ENCODE measurements around the gene CDKN2AIPNL. TPM values are rescaled to one million over a fixed set of nuclear protein-coding genes. Genes with fewer than 3 reads are reported as not detected.

CDKN2AIPNL gene
- total RNA-seq, 6 experiments from 2014 or later, result 5.1 to 10.8 (median 7.8) TPM

- H3K9me3 ChIP-seq, result no peaks in the 10 kb centered on the region
- no peaks in the 10 kb centered on the region for H3K27me3 ChIP-seq
- DNase-seq (peak in 1 of 3 donors; percentile 18), ATAC-seq (no peak)
- TF ChIP-seq CTCF (IDR thresholded peaks at IDR 0.05) (no peak), POLR2A (IDR thresholded peaks at IDR 0.05) (no peak)
- peaks cover 0 to 6% (median 0%) of the 10 kb centered on the region in 4 donors for H3K4me1 ChIP-seq
- H3K27ac ChIP-seq, result no peak overlapping the region
- no peak overlapping the region for H3K4me3 ChIP-seq
- no peaks in the 10 kb centered on the region for H3K36me3 ChIP-seq
- intact Hi-C loops (cut with DNase I), result no loop called here
- WGBS (ENCODE audit: insufficient coverage, low coverage, low lambda C conversion rate, missing lambda C conversion rate), result 76% methylated on average over 4 of the region's 7 CpGs
Observed at GRCh38 chr5:134447815-134448520, 36.3 kb upstream of the CDKN2AIPNL start.

GRCh38 chr5:134446938-134447337 is 35.3 kb upstream of the CDKN2AIPNL start:
- Histone ChIP-seq H3K4me1 (peaks cover 0 to 6% (median 0%) of the 10 kb centered on the region in 4 donors), H3K4me3 (no peak overlapping the region), H3K27ac (no peak overlapping the region), H3K27me3 (no peaks in the 10 kb centered on the region), H3K36me3 (no peaks in the 10 kb centered on the region), H3K9me3 (no peaks in the 10 kb centered on the region)
- no peak for ATAC-seq
- intact Hi-C loops (cut with DNase I), result no loop called here
- peak in 1 of 3 donors; percentile 3 for DNase-seq
- TF ChIP-seq CTCF (IDR thresholded peaks at IDR 0.05) (no peak), POLR2A (IDR thresholded peaks at IDR 0.05) (no peak)
- WGBS (ENCODE audit: insufficient coverage, low coverage, low lambda C conversion rate, missing lambda C conversion rate), result 70% methylated on average over 2 of the region's 2 CpGs

DNA sequence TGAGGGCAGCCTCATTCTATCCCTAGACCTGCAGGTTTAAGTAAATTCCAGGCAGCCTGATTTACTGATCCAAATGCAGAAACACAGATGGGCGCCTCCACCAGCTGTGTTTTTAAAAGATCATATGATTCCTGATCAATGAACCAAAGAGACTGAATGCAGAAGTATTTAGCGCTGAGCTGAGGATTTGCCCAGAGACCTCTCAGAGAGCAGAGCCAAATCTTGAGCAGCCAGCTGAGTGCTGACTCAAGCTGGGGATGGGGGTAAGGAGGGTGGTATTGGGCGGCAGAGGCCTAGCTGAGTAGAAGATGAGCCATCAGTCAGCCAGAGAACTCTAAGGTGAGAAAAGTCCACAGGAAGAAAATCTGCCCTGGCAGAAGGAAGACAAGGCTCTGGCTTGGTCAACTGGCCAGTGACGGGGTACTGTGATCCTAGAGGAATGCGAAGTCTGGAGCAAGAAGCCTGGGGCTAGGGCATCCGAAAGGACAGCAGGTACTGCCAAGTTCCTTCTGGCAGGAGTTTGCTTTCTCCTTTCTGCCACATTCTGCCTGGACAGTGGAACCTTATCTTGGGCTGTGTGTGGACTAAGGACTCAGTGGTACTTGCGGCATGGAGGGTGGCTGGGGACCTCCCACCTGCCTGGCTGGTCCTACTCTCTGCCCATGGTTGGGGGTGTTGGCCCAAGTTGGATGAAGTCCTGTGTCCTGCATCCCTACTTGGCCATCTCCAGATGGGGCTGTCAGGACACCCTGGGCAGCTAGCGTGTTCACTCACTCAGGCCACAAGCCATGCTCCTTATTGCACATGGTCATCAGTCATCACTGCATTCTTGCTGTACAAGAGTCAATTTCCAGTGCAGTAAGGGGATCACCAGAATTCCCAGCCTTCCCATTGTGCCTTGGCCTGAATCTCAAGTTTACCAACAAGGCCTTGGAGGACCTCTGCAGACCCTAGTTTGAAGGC is 34.5 kb upstream of the CDKN2AIPNL start:
- DNase-seq, result no peak
- 100% methylated on average over 3 of the region's 8 CpGs for WGBS (ENCODE audit: insufficient coverage, low coverage, low lambda C conversion rate, missing lambda C conversion rate)
- TF ChIP-seq CTCF (IDR thresholded peaks at IDR 0.05), result no peak
- no peak for TF ChIP-seq POLR2A (IDR thresholded peaks at IDR 0.05)

DNA sequence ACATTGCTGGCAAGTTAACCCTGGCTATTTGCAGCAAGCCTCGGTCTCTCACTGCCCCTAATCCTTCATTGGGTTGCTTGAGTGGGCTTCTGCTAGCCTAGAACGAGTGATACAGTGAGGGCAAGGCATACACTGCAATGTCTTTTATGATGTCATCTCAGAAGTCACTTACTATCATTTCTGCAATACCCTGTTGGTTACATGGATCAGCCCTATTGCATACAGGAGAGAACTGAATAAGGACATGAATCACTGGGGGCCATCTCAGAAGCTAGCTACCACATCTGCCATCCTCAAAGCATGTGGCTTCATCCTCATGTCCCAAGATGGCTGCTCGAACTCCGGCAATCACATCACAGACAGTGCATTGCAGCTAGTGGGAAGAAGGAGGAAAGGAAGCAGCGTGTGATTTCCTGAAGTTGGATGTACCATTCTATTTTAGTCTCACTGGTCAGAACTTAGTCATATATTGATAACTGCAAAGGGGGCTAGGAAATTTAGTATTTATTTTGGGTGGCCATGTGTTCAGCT is 33.3 kb upstream of the CDKN2AIPNL start:
- 84% methylated on average over 4 of the region's 5 CpGs for WGBS (ENCODE audit: insufficient coverage, low coverage, low lambda C conversion rate, missing lambda C conversion rate)
- H3K9me3 ChIP-seq, result no peaks in the 10 kb centered on the region
- intact Hi-C loops (cut with DNase I), result no loop called here
- ATAC-seq (no peak), DNase-seq (no peak)
- TF ChIP-seq CTCF (IDR thresholded peaks at IDR 0.05) (no peak), POLR2A (IDR thresholded peaks at IDR 0.05) (no peak)
- no peak overlapping the region for H3K27ac ChIP-seq
- no peaks in the 10 kb centered on the region for H3K36me3 ChIP-seq
- no peak overlapping the region for H3K4me3 ChIP-seq
- peaks cover 0 to 4% (median 0%) of the 10 kb centered on the region in 4 donors for H3K4me1 ChIP-seq
- H3K27me3 ChIP-seq, result no peaks in the 10 kb centered on the region

More for the DNA sequence above, 34.5 kb upstream of the CDKN2AIPNL start:
- H3K9me3 ChIP-seq, result no peaks in the 10 kb centered on the region
- H3K4me1 ChIP-seq, result peaks cover 0 to 3% (median 0%) of the 10 kb centered on the region in 4 donors
- no peak overlapping the region for H3K4me3 ChIP-seq
- ATAC-seq, result no peak
- H3K27ac ChIP-seq, result no peak overlapping the region
- intact Hi-C loops (cut with DNase I), result no loop called here
- no peaks in the 10 kb centered on the region for H3K36me3 ChIP-seq
- no peaks in the 10 kb centered on the region for H3K27me3 ChIP-seq
